ENCODE data around the gene TMEM238.

GRCh38 chr19:55353356-55353802 is 30.7 kb downstream of the TMEM238 start:
- TF ChIP-seq MYC (IDR thresholded peaks at IDR 0.05; ENCODE audit: low read depth, low read length) (no peak), POLR2AphosphoS5 (IDR thresholded peaks at IDR 0.05; ENCODE audit: insufficient read depth, low read depth, low read length) (no peak), CTCF (IDR thresholded peaks at IDR 0.05; ENCODE audit: extremely low read depth in 1 of 2, insufficient read depth in 1 of 2, low read depth in 1 of 2, low read length in 2 of 2) (no peak)
